ENCODE results near the gene RPS27. TPM values are rescaled to one million over a fixed set of nuclear protein-coding genes. Genes with fewer than 3 reads are reported as not detected.
"Not testable (repeated sequence)": the region's sequence is repeated elsewhere in the genome, so short reads cannot be mapped to it uniquely, and the experiment has no call there.

The RPS27 gene
- total RNA-seq, 1 donor from 2014 or later, result 1,149 TPM

- no peak overlapping the region for H3K4me2 ChIP-seq (ENCODE audit: low read length)
- Mint-ChIP-seq H3K9me3 (ENCODE audit: unreplicated experiment) (peaks cover 2% of the 10 kb centered on the region), H3K27me3 (ENCODE audit: low read depth, unreplicated experiment) (no peaks in the 10 kb centered on the region), H3K4me3 (ENCODE audit: unreplicated experiment) (no peak overlapping the region), H3K27ac (ENCODE audit: unreplicated experiment) (no peak overlapping the region), H3K36me3 (ENCODE audit: low read depth, unreplicated experiment) (peaks cover 16% of the 10 kb centered on the region), H3K4me1 (ENCODE audit: low read depth, unreplicated experiment) (peaks cover 13% of the 10 kb centered on the region)
- no peak overlapping the region for H3K4me3 ChIP-seq (ENCODE audit: insufficient read depth, low read depth, low read length)
- H3K4me1 ChIP-seq (ENCODE audit: insufficient read depth, low read length), result peaks cover 15% of the 10 kb centered on the region
- no peaks in the 10 kb centered on the region for H3K9me3 ChIP-seq (ENCODE audit: insufficient read depth, low read depth, low read length)
- no peak for DNase-seq (ENCODE audit: low read depth)
- peaks cover 20% of the 10 kb centered on the region for H3K79me2 ChIP-seq (ENCODE audit: insufficient read depth, low read length)
- TF ChIP-seq, protein P1, sequence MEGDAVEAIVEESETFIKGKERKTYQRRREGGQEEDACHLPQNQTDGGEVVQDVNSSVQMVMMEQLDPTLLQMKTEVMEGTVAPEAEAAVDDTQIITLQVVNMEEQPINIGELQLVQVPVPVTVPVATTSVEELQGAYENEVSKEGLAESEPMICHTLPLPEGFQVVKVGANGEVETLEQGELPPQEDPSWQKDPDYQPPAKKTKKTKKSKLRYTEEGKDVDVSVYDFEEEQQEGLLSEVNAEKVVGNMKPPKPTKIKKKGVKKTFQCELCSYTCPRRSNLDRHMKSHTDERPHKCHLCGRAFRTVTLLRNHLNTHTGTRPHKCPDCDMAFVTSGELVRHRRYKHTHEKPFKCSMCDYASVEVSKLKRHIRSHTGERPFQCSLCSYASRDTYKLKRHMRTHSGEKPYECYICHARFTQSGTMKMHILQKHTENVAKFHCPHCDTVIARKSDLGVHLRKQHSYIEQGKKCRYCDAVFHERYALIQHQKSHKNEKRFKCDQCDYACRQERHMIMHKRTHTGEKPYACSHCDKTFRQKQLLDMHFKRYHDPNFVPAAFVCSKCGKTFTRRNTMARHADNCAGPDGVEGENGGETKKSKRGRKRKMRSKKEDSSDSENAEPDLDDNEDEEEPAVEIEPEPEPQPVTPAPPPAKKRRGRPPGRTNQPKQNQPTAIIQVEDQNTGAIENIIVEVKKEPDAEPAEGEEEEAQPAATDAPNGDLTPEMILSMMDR (IDR thresholded peaks at IDR 0.05; ENCODE audit: insufficient read depth, low read depth, low read length), result no peak
- TF ChIP-seq EZH2 (IDR thresholded peaks at IDR 0.05; ENCODE audit: insufficient read depth, low read length), result no peak
- no peak overlapping the region for H3K27ac ChIP-seq (ENCODE audit: low read depth, low read length)
- H2AFZ ChIP-seq (ENCODE audit: low read depth, low read length), result no peak overlapping the region
- peaks cover 22% of the 10 kb centered on the region for H3K36me3 ChIP-seq (ENCODE audit: insufficient read depth, low read length)
- H3K9ac ChIP-seq (ENCODE audit: low read length), result no peak overlapping the region
- H4K20me1 ChIP-seq (ENCODE audit: insufficient read depth, low read length), result peaks cover 25% of the 10 kb centered on the region
- H3K27me3 ChIP-seq (ENCODE audit: insufficient read depth, low read length), result no peaks in the 10 kb centered on the region
- no peak for FAIRE-seq
These were observed 5.1 kb downstream of the RPS27 start for GRCh38 chr1:153995640-153996039.

DNA sequence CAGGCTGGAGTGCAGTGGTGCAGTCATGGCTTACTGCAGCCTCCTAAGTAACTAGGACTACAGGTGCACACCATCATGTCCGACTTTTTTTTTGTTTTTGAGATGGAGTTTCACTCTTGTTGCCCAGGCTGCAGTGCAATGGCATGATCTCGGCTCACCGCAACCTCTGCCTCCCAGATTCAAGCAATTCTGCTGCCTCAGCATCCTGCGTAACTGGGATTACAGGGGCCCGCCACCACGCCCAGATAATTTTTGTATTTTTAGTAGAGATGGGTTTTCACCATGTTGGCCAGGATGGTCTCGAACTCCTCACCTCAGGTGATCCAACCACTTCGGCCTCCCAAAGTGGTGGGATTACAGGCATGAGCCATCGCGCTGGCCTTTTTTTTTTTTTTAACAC, 6.3 kb downstream of the RPS27 start:
- H3K27ac Mint-ChIP-seq (ENCODE audit: unreplicated experiment); H3K4me3 Mint-ChIP-seq (ENCODE audit: unreplicated experiment); H3K27ac ChIP-seq (ENCODE audit: low read depth, low read length); H3K79me2 ChIP-seq (ENCODE audit: insufficient read depth, low read length); H3K9me3 Mint-ChIP-seq (ENCODE audit: unreplicated experiment); H3K27me3 Mint-ChIP-seq (ENCODE audit: low read depth, unreplicated experiment); FAIRE-seq; H3K9me3 ChIP-seq (ENCODE audit: insufficient read depth, low read depth, low read length); H3K4me3 ChIP-seq (ENCODE audit: insufficient read depth, low read depth, low read length); H3K27me3 ChIP-seq (ENCODE audit: insufficient read depth, low read length); H2AFZ ChIP-seq (ENCODE audit: low read depth, low read length); DNase-seq (ENCODE audit: low read depth); H3K9ac ChIP-seq (ENCODE audit: low read length); H3K4me2 ChIP-seq (ENCODE audit: low read length): not testable (repeated sequence)
- H4K20me1 ChIP-seq (ENCODE audit: insufficient read depth, low read length), result peaks cover 19% of the 10 kb centered on the region
- peaks cover 15% of the 10 kb centered on the region for H3K4me1 Mint-ChIP-seq (ENCODE audit: low read depth, unreplicated experiment)
- peaks cover 12% of the 10 kb centered on the region for H3K36me3 Mint-ChIP-seq (ENCODE audit: low read depth, unreplicated experiment)
- H3K4me1 ChIP-seq (ENCODE audit: insufficient read depth, low read length), result peaks cover 17% of the 10 kb centered on the region
- peaks cover 16% of the 10 kb centered on the region for H3K36me3 ChIP-seq (ENCODE audit: insufficient read depth, low read length)

- Histone ChIP-seq H3K9me3 (ENCODE audit: insufficient read depth, low read depth, low read length) (no peaks in the 10 kb centered on the region), H4K20me1 (ENCODE audit: insufficient read depth, low read length) (peaks cover 8% of the 10 kb centered on the region), H3K79me2 (ENCODE audit: insufficient read depth, low read length) (no peaks in the 10 kb centered on the region), H3K36me3 (ENCODE audit: insufficient read depth, low read length) (no peaks in the 10 kb centered on the region), H2AFZ (ENCODE audit: low read depth, low read length) (no peak overlapping the region), H3K4me2 (ENCODE audit: low read length) (no peak overlapping the region), H3K4me1 (ENCODE audit: insufficient read depth, low read length) (peaks cover 15% of the 10 kb centered on the region), H3K4me3 (ENCODE audit: insufficient read depth, low read depth, low read length) (no peak overlapping the region), H3K9ac (ENCODE audit: low read length) (no peak overlapping the region), H3K27me3 (ENCODE audit: insufficient read depth, low read length) (no peaks in the 10 kb centered on the region), H3K27ac (ENCODE audit: low read depth, low read length) (no peak overlapping the region)
- Mint-ChIP-seq H3K4me3 (ENCODE audit: unreplicated experiment) (no peak overlapping the region), H3K27ac (ENCODE audit: unreplicated experiment) (no peak overlapping the region), H3K27me3 (ENCODE audit: low read depth, unreplicated experiment) (no peaks in the 10 kb centered on the region), H3K36me3 (ENCODE audit: low read depth, unreplicated experiment) (peaks cover 3% of the 10 kb centered on the region), H3K9me3 (ENCODE audit: unreplicated experiment) (no peaks in the 10 kb centered on the region), H3K4me1 (ENCODE audit: low read depth, unreplicated experiment) (peaks cover 8% of the 10 kb centered on the region)
- DNase-seq (ENCODE audit: low read depth), result no peak
- TF ChIP-seq, protein P1 (IDR thresholded peaks at IDR 0.05; ENCODE audit: insufficient read depth, low read depth, low read length), result no peak
- FAIRE-seq, result no peak
These were observed 9.9 kb downstream of the RPS27 start for GRCh38 chr1:154000420-154000819.

Data from astrocyte (in vitro differentiated cells and primary cell).